PC-3 (cell line): ENCODE measurements around the gene SCG2.

Experiments used
- EZH2 ChIP-seq: fragments of 300-600 bp; sonication (generic); IDR thresholded peaks from one replicate; pipeline ENCODE4 v1.6.1; 2017; ENCODE audit warnings: antibody characterized with exemption, mild to moderate bottlenecking, low read length; ENCODE audit not compliant: unreplicated experiment
- EZH2phosphoT487 ChIP-seq: fragments of 300-600 bp; sonication (generic); IDR thresholded peaks from 2 replicates; pipeline ENCODE4 v1.6.1; 2018; ENCODE audit warnings: mild to moderate bottlenecking, antibody characterized with exemption, low read length, borderline replicate concordance
- TF ChIP-seq, protein P1 (sequence below): fragments of 300-600 bp; sonication (generic); conservative IDR thresholded peaks from 2 replicates; pipeline ENCODE4 v1.5.1; 2017; ENCODE audit warnings: antibody characterized with exemption, low read depth, mild to moderate bottlenecking, low read length

DNA sequence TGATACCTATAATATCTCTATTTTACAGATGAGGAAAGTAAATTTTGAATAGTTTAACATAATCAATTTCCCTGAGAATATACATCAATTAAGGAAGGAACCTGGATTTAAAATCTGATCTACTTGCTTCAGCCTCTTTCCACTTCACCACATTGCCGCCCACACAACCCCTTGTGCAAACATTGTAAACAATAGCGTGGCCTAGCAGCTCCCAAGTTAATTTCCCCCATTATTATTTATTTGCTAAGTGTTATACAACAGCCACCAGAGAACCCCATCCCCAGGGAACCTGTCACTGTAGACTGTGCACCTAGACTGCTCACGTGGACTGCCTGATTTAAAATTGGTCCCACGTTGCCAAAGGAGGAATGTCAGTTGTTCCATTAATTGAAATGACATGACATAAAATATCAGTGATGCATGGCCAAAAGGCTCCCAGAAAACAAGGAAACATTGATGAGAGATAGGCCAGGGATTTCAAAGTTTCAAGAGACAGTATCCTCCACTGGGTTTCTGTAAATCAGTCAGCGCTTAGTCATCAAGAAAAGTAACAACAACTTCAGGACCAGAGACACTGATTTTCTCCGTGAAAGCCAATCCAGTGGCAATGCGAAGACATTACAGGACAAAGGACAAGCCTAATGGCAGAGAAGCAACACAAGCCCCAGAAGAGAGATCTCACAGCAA, 41.3 kb downstream of the SCG2 start:
- TF ChIP-seq, protein P1, sequence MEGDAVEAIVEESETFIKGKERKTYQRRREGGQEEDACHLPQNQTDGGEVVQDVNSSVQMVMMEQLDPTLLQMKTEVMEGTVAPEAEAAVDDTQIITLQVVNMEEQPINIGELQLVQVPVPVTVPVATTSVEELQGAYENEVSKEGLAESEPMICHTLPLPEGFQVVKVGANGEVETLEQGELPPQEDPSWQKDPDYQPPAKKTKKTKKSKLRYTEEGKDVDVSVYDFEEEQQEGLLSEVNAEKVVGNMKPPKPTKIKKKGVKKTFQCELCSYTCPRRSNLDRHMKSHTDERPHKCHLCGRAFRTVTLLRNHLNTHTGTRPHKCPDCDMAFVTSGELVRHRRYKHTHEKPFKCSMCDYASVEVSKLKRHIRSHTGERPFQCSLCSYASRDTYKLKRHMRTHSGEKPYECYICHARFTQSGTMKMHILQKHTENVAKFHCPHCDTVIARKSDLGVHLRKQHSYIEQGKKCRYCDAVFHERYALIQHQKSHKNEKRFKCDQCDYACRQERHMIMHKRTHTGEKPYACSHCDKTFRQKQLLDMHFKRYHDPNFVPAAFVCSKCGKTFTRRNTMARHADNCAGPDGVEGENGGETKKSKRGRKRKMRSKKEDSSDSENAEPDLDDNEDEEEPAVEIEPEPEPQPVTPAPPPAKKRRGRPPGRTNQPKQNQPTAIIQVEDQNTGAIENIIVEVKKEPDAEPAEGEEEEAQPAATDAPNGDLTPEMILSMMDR, result no peak
- no peak for TF ChIP-seq EZH2phosphoT487
- no peak for TF ChIP-seq EZH2
